DOHH2 (cell line): Measurements from ENCODE around the gene GSK3B.

ENCODE experiments used
- EZH2phosphoT487 ChIP-seq: fragments of 200-600 bp; sonication (generic); IDR thresholded peaks from 2 replicates; pipeline ENCODE4 v1.6.1; 2017; ENCODE audit warnings: borderline replicate concordance, mild to moderate bottlenecking, antibody characterized with exemption, low read length, moderate library complexity, mixed read lengths
- TF ChIP-seq, protein P1 (sequence below): fragments of 200-600 bp; sonication (generic); IDR thresholded peaks from one replicate; pipeline ENCODE4 v1.5.1; 2014; ENCODE audit warnings: antibody characterized with exemption, mild to moderate bottlenecking, low read depth, low read length; ENCODE audit not compliant: poor library complexity, severe bottlenecking

- TF ChIP-seq, protein P1, sequence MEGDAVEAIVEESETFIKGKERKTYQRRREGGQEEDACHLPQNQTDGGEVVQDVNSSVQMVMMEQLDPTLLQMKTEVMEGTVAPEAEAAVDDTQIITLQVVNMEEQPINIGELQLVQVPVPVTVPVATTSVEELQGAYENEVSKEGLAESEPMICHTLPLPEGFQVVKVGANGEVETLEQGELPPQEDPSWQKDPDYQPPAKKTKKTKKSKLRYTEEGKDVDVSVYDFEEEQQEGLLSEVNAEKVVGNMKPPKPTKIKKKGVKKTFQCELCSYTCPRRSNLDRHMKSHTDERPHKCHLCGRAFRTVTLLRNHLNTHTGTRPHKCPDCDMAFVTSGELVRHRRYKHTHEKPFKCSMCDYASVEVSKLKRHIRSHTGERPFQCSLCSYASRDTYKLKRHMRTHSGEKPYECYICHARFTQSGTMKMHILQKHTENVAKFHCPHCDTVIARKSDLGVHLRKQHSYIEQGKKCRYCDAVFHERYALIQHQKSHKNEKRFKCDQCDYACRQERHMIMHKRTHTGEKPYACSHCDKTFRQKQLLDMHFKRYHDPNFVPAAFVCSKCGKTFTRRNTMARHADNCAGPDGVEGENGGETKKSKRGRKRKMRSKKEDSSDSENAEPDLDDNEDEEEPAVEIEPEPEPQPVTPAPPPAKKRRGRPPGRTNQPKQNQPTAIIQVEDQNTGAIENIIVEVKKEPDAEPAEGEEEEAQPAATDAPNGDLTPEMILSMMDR, result no peak
- TF ChIP-seq EZH2phosphoT487, result no peak
Measured at GRCh38 chr3:120089089-120089488, 5.2 kb downstream of the GSK3B start.
